ENCODE data around the gene ASGR2. TPM values are rescaled to one million over a fixed set of nuclear protein-coding genes. Genes with fewer than 3 reads are reported as not detected.

ASGR2 gene
- polyA plus RNA-seq, 3 donors, result 53.3 to 148 (median 78.3) TPM

GRCh38 chr17:7131423-7131791 is 16.8 kb upstream of the ASGR2 start:
- Mint-ChIP-seq H3K9me3 (peaks cover 0 to 3% (median 0%) of the 10 kb centered on the region in 7 donors), H3K4me1 (peaks cover 76% of the 10 kb centered on the region)
- peak overlapping the region; percentile 85 for H3K9ac ChIP-seq (ENCODE audit: insufficient read depth, low read length, poor library complexity, severe bottlenecking)

GRCh38 chr17:7130621-7131422 is 16.2 kb upstream of the ASGR2 start:
- Histone ChIP-seq H3K27ac (ENCODE audit: low read depth in 1 of 2, low read length in 2 of 2) (peak overlapping the region; percentile 100), H3K27me3 (ENCODE audit: control insufficient read depth in 2 of 2, insufficient read depth in 2 of 2, low read length in 2 of 2) (no peaks in the 10 kb centered on the region), H3K9me3 (replicated peaks in 1 of 2; ENCODE audit: control insufficient read depth in 1 of 2, insufficient read depth in 1 of 2, low read length in 2 of 2) (no peaks in the 10 kb centered on the region), H3K79me2 (ENCODE audit: insufficient read depth, low read length) (no peaks in the 10 kb centered on the region), H2AFZ (ENCODE audit: insufficient read depth, low read depth, low read length, poor library complexity, severe bottlenecking) (no peak overlapping the region), H3K36me3 (replicated peaks in 1 of 2; ENCODE audit: control insufficient read depth in 1 of 2, insufficient read depth in 2 of 2, low read length in 2 of 2) (no peaks in the 10 kb centered on the region), H3K4me2 (replicated peaks; ENCODE audit: extremely low read depth, low read length, poor library complexity, severe bottlenecking) (peak overlapping the region; percentile 73), H3K4me1 (ENCODE audit: control insufficient read depth in 1 of 2, insufficient read depth in 2 of 2, low read length in 2 of 2) (peaks cover 74 to 76% of the 10 kb centered on the region in 2 donors), H3K4me3 (replicated peaks in 1 of 3; ENCODE audit: low read depth in 2 of 3, low read length in 3 of 3) (peak overlapping the region; percentile 38 to 71 (median 49)), H3K9ac (ENCODE audit: insufficient read depth, low read length, poor library complexity, severe bottlenecking) (peak overlapping the region; percentile 85), H4K20me1 (ENCODE audit: insufficient read depth, low read length) (no peaks in the 10 kb centered on the region)
- peak; percentile 59 to 91 (median 81) for DNase-seq
- Mint-ChIP-seq H3K36me3 (no peaks in the 10 kb centered on the region), H3K4me3 (peak overlapping the region; percentile 78 to 93), H3K27me3 (ENCODE audit: low read depth in 3 of 3) (peaks cover 0 to 6% (median 0%) of the 10 kb centered on the region in 3 donors), H3K4me1 (peaks cover 73% of the 10 kb centered on the region), H3K27ac (peak overlapping the region; percentile 99 to 100 (median 100)), H3K9me3 (no peaks in the 10 kb centered on the region)
- TF ChIP-seq, protein P1, sequence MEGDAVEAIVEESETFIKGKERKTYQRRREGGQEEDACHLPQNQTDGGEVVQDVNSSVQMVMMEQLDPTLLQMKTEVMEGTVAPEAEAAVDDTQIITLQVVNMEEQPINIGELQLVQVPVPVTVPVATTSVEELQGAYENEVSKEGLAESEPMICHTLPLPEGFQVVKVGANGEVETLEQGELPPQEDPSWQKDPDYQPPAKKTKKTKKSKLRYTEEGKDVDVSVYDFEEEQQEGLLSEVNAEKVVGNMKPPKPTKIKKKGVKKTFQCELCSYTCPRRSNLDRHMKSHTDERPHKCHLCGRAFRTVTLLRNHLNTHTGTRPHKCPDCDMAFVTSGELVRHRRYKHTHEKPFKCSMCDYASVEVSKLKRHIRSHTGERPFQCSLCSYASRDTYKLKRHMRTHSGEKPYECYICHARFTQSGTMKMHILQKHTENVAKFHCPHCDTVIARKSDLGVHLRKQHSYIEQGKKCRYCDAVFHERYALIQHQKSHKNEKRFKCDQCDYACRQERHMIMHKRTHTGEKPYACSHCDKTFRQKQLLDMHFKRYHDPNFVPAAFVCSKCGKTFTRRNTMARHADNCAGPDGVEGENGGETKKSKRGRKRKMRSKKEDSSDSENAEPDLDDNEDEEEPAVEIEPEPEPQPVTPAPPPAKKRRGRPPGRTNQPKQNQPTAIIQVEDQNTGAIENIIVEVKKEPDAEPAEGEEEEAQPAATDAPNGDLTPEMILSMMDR (IDR thresholded peaks at IDR 0.05), result no peak
- intact Hi-C loops (cut with micrococcal nuclease), result no loop called here
- WGBS (ENCODE audit: insufficient coverage), result 0% methylated on average over 3 of the region's 11 CpGs

More at GRCh38 chr17:7131423-7131791, 16.8 kb upstream of the ASGR2 start:
- TF ChIP-seq, protein P1 (IDR thresholded peaks at IDR 0.05), result no peak
- Histone ChIP-seq H3K4me3 (replicated peaks in 1 of 3; ENCODE audit: low read depth in 2 of 3, low read length in 3 of 3) (peak overlapping the region; percentile 38 to 71 (median 49)), H3K4me1 (ENCODE audit: control insufficient read depth in 1 of 2, insufficient read depth in 2 of 2, low read length in 2 of 2) (peaks cover 80 to 82% of the 10 kb centered on the region in 2 donors), H4K20me1 (ENCODE audit: insufficient read depth, low read length) (no peaks in the 10 kb centered on the region), H3K36me3 (replicated peaks in 1 of 2; ENCODE audit: control insufficient read depth in 1 of 2, insufficient read depth in 2 of 2, low read length in 2 of 2) (no peaks in the 10 kb centered on the region), H3K9me3 (replicated peaks in 1 of 2; ENCODE audit: control insufficient read depth in 1 of 2, insufficient read depth in 1 of 2, low read length in 2 of 2) (no peaks in the 10 kb centered on the region), H3K27me3 (ENCODE audit: control insufficient read depth in 2 of 2, insufficient read depth in 2 of 2, low read length in 2 of 2) (no peaks in the 10 kb centered on the region), H3K4me2 (replicated peaks; ENCODE audit: extremely low read depth, low read length, poor library complexity, severe bottlenecking) (peak overlapping the region; percentile 73), H2AFZ (ENCODE audit: insufficient read depth, low read depth, low read length, poor library complexity, severe bottlenecking) (no peak overlapping the region), H3K79me2 (ENCODE audit: insufficient read depth, low read length) (no peaks in the 10 kb centered on the region), H3K27ac (ENCODE audit: low read depth in 1 of 2, low read length in 2 of 2) (peak overlapping the region; percentile 100)
- Mint-ChIP-seq H3K27me3 (ENCODE audit: low read depth in 3 of 3) (peaks cover 0 to 6% (median 0%) of the 10 kb centered on the region in 3 donors), H3K27ac (peak overlapping the region; percentile 99 to 100 (median 100)), H3K4me3 (peak overlapping the region; percentile 78 to 93), H3K36me3 (no peaks in the 10 kb centered on the region)
- DNase-seq, result peak; percentile 43 to 69 (median 54)
- WGBS (ENCODE audit: insufficient coverage), result 29% methylated on average over 2 of the region's 5 CpGs
- intact Hi-C loops (cut with micrococcal nuclease), result no loop called here

All from CD14-positive monocyte (primary cell).